GM12878 (cell line): ENCODE data around the gene FAM120A. TPM values are rescaled to one million over a fixed set of nuclear protein-coding genes. Genes with fewer than 3 reads are reported as not detected.

Source experiments
- ATAC-seq: fragments of 200-7000 bp; cut with Tn5 transposase; 3 replicates; pipeline ENCODE4 v1.9.1; 2020; ENCODE audit warnings: mild to moderate bottlenecking, moderate library complexity
- BruUV-seq: library from RNA; stranded (reverse); fragments of 400-500 nt; replicated peaks from 2 replicates; lab custom pipeline; 2021; lab: Mats Ljungman, UMichigan
- CTCF ChIA-PET: fragments of 300-600 bp; sonication (Branson Sonifier 250); formaldehyde crosslinking; extraction: SDS; loops from one replicate; lab custom pipeline; 2021; ENCODE audit warnings: inconsistent platforms; lab: Yijun Ruan, JAX
- POLR2A ChIA-PET: fragments of 350-600 bp; formaldehyde crosslinking; extraction: SDS; loops from one replicate; lab custom pipeline; 2021; ENCODE audit warnings: inconsistent platforms; lab: Charles Lee
- RAD21 ChIA-PET: fragments of 300-600 bp; sonication (Branson Sonifier 250); formaldehyde crosslinking; loops from one replicate; lab custom pipeline; 2023; ENCODE audit warnings: antibody characterized with exemption; ENCODE audit not compliant: unreplicated experiment; lab: Charles Lee
- SMC1A ChIA-PET: fragments of 300-600 bp; sonication (Branson Sonifier 250); formaldehyde crosslinking; loops from one replicate; lab custom pipeline; 2023; ENCODE audit not compliant: unreplicated experiment, uncharacterized antibody; lab: Charles Lee
- DNase-seq: peaks from one replicate; pipeline ENCODE4 v3.0.0-alpha.2; 2011; ENCODE audit warnings: low read depth, low spot score
- FAIRE-seq: peaks from 3 replicates; lab custom pipeline; 2011; peaks lifted over from hg19 to GRCh38; lab: Jason Lieb, UNC
- H2AFZ ChIP-seq: 2 replicates; pipeline ENCODE4 v1.6.0; 2011; ENCODE audit warnings: low read depth, low read length, control low read depth; ENCODE audit not compliant: control insufficient read depth
- H3K27ac ChIP-seq: 2 replicates; pipeline ENCODE4 v1.5.1; 2011; ENCODE audit warnings: control low read depth; ENCODE audit not compliant: control insufficient read depth, insufficient read depth
- H3K27me3 ChIP-seq, 2 experiments: replicated peaks in 1 of 2; 2 replicates each; pipeline versions ENCODE4 v1.6.0 to v1.6.1; 2011; ENCODE audit warnings: low read length in 1 of 2; ENCODE audit not compliant: control insufficient read depth in 2 of 2, insufficient read depth in 2 of 2
- H3K36me3 ChIP-seq, 2 experiments: 2 replicates each; pipeline ENCODE4 v1.5.1; 2011; ENCODE audit warnings: low read length in 1 of 2; ENCODE audit not compliant: control insufficient read depth in 2 of 2, insufficient read depth in 2 of 2
- H3K4me1 ChIP-seq: 2 replicates; pipeline ENCODE4 v1.6.1; 2011; ENCODE audit warnings: mild to moderate bottlenecking, low read length, moderate library complexity, mixed read lengths; ENCODE audit not compliant: control insufficient read depth, insufficient read depth
- H3K4me2 ChIP-seq: 2 replicates; pipeline ENCODE4 v1.6.0; 2011; ENCODE audit warnings: control low read depth; ENCODE audit not compliant: control insufficient read depth, insufficient read depth
- H3K4me3 ChIP-seq: fragments of 200-600 bp; sonication (generic); 2 replicates; pipeline ENCODE4 v1.5.1; 2016
- H3K79me2 ChIP-seq: 2 replicates; pipeline ENCODE4 v1.6.0; 2011; ENCODE audit warnings: low read length; ENCODE audit not compliant: control insufficient read depth, insufficient read depth
- H3K9ac ChIP-seq: 2 replicates; pipeline ENCODE4 v1.8.0; 2011; ENCODE audit warnings: low read length, control low read depth, mixed read lengths; ENCODE audit not compliant: control insufficient read depth, insufficient read depth
- H3K9me3 ChIP-seq: replicated peaks from 3 replicates; pipeline ENCODE4 v1.5.1; 2011; ENCODE audit warnings: mild to moderate bottlenecking, low read length; ENCODE audit not compliant: control insufficient read depth, insufficient read depth
- H4K20me1 ChIP-seq: 2 replicates; pipeline ENCODE4 v1.6.0; 2011; ENCODE audit not compliant: control insufficient read depth, insufficient read depth
- IKZF2 ChIP-seq, 2 experiments: fragments of 450-650 bp; IDR thresholded peaks; 2 replicates each; pipeline ENCODE4 v1.6.1; 2017; ENCODE audit warnings: mild to moderate bottlenecking in 2 of 2, moderate library complexity in 2 of 2
- SMARCA5 ChIP-seq: fragments of 450-650 bp; IDR thresholded peaks from 2 replicates; pipeline ENCODE4 v1.6.1; 2017; ENCODE audit warnings: mild to moderate bottlenecking
- WGBS: methylation state at CpG from one replicate; pipeline ENCODE4 v1.1.6; 2016; ENCODE audit warnings: low lambda C conversion rate; ENCODE audit not compliant: insufficient replicate concordance, insufficient coverage; ENCODE audit errors: missing lambda C conversion rate; 5-methylcytosine and 5-hydroxymethylcytosine counted together
- in situ Hi-C: fragments of 300-500 bp; cut with MboI; formaldehyde crosslinking; loops from 9 replicates; pipeline ENCODE4 v1.14.3; 2018; ENCODE audit warnings: mixed read lengths
- intact Hi-C: fragments of 100-400 bp; cut with micrococcal nuclease; formaldehyde crosslinking; loops from one replicate; pipeline ENCODE4 v1.14.2; 2022; ENCODE audit not compliant: unreplicated experiment
- polyA plus RNA-seq, 11 experiments: library from polyadenylated mRNA; depleted of rRNA in 4 of 11; unstranded in 6 of 11; stranded (reverse) in 5 of 11; fragments of >200 nt; fragmentation: Nextera tagmentation in 4 of 11; fragmentation: Illumina TruSeq in 1 of 11; extraction: Ambion mirVana in 4 of 11; extraction: Trizol in 1 of 11; gene quantifications; 1 replicate in 1 of 11; 2 replicates in 10 of 11; pipeline versions ENCODE4 v1.2.1 to v1.2.3, GENCODE V29; 2011 to 2016; ENCODE audit warnings: inconsistent platforms in 2 of 11, missing spikeins in 2 of 11, low read depth in 1 of 11
- total RNA-seq, 4 experiments: library from RNA; depleted of rRNA in 3 of 4; stranded (reverse); fragments of >200 nt in 3 of 4; fragmentation: Illumina TruSeq in 1 of 4; extraction: Trizol in 1 of 4; gene quantifications; 2 replicates each; pipeline versions ENCODE4 v1.2.1 to v1.2.3, GENCODE V29; 2013 to 2021
- TF ChIP-seq, protein P1 (sequence below): fragments of 450-650 bp; IDR thresholded peaks from 2 replicates; pipeline ENCODE4 v1.6.1; 2016; ENCODE audit warnings: mild to moderate bottlenecking, moderate library complexity, borderline replicate concordance

FAM120A gene
- total and polyA plus RNA-seq, 10 of the 15 experiments (the other 5 are each of a cell fraction or from before 2014, with no cell fraction given), result 13.1 to 89.6 (median 52.5) TPM

- TF ChIP-seq, protein P1, sequence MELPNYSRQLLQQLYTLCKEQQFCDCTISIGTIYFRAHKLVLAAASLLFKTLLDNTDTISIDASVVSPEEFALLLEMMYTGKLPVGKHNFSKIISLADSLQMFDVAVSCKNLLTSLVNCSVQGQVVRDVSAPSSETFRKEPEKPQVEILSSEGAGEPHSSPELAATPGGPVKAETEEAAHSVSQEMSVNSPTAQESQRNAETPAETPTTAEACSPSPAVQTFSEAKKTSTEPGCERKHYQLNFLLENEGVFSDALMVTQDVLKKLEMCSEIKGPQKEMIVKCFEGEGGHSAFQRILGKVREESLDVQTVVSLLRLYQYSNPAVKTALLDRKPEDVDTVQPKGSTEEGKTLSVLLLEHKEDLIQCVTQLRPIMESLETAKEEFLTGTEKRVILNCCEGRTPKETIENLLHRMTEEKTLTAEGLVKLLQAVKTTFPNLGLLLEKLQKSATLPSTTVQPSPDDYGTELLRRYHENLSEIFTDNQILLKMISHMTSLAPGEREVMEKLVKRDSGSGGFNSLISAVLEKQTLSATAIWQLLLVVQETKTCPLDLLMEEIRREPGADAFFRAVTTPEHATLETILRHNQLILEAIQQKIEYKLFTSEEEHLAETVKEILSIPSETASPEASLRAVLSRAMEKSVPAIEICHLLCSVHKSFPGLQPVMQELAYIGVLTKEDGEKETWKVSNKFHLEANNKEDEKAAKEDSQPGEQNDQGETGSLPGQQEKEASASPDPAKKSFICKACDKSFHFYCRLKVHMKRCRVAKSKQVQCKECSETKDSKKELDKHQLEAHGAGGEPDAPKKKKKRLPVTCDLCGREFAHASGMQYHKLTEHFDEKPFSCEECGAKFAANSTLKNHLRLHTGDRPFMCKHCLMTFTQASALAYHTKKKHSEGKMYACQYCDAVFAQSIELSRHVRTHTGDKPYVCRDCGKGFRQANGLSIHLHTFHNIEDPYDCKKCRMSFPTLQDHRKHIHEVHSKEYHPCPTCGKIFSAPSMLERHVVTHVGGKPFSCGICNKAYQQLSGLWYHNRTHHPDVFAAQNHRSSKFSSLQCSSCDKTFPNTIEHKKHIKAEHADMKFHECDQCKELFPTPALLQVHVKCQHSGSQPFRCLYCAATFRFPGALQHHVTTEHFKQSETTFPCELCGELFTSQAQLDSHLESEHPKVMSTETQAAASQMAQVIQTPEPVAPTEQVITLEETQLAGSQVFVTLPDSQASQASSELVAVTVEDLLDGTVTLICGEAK, result no peak
Observed at GRCh38 chr9:93555370-93555769, 103.9 kb downstream of the FAM120A start (continued).

GRCh38 chr9:93557366-93558137, 106.1 kb downstream of the FAM120A start:
- no peaks in the 10 kb centered on the region for H3K9me3 ChIP-seq
- no peak for TF ChIP-seq SMARCA5
- TF ChIP-seq IKZF2 (IDR thresholded peaks at IDR 0.05), result no peak
- DNase-seq, result no peak
- no peaks in the 10 kb centered on the region for H3K79me2 ChIP-seq
- ATAC-seq, result no peak
- intact Hi-C loops, result no loop called here
- ChIA-PET POLR2A (no interaction called here), CTCF (interaction anchor here (0.7 to 2.8 kb wide), 3 partner anchors 9 to 887 kb away, joined by 3 to 13 read pairs (median 3); no protein-coding TSS in a partner anchor), SMC1A (interaction anchor here (2.1 kb wide), 1 partner anchor 9 kb away, joined by 6 read pairs; no protein-coding TSS in a partner anchor), RAD21 (no interaction called here)
- BruUV-seq, result no TSS peak
- no peak for FAIRE-seq
- H3K9ac ChIP-seq, result no peak overlapping the region
- in situ Hi-C loops, result no loop called here
- 79% methylated on average over 15 of the region's 15 CpGs for WGBS
- H3K4me2 ChIP-seq, result no peak overlapping the region
- H3K4me1 ChIP-seq, result no peaks in the 10 kb centered on the region
- no peaks in the 10 kb centered on the region for H3K27me3 ChIP-seq
- peaks cover 17 to 26% of the 10 kb centered on the region in 2 experiments for H3K36me3 ChIP-seq
- no peaks in the 10 kb centered on the region for H4K20me1 ChIP-seq
- no peak overlapping the region for H2AFZ ChIP-seq
- H3K27ac ChIP-seq, result no peak overlapping the region
- H3K4me3 ChIP-seq, result no peak overlapping the region
